SU-DHL-6 (cell line): Measurements from ENCODE around the gene GLI3.

Experiments used
- H2AFZ ChIP-seq: fragments of 200-600 bp; sonication (generic); 2 replicates; pipeline ENCODE4 v1.6.1; 2014; ENCODE audit warnings: low read depth, mild to moderate bottlenecking, moderate library complexity, mixed read lengths, antibody characterized with exemption, low read length; ENCODE audit not compliant: severe bottlenecking
- H3F3A ChIP-seq: fragments of 200-600 bp; shearing (Covaris generic); 2 replicates; pipeline ENCODE4 v1.6.0; 2016; ENCODE audit warnings: antibody characterized with exemption, mild to moderate bottlenecking; ENCODE audit not compliant: insufficient read depth
- H3K27ac ChIP-seq: fragments of 200-600 bp; sonication (generic); 2 replicates; pipeline ENCODE4 v1.5.1; 2016; ENCODE audit warnings: low read depth, mild to moderate bottlenecking, low read length, moderate library complexity, mixed read lengths
- H3K27me3 ChIP-seq: fragments of 200-600 bp; sonication (generic), shearing (Covaris generic); 2 replicates; pipeline ENCODE4 v1.6.0; 2014; ENCODE audit warnings: mild to moderate bottlenecking, low read length
- H3K36me3 ChIP-seq: fragments of 200-600 bp; sonication (generic); 2 replicates; pipeline ENCODE4 v1.6.1; 2014; ENCODE audit warnings: mild to moderate bottlenecking, low read length, mixed read lengths
- H3K4me2 ChIP-seq: fragments of 300-600, 200-600 bp; shearing (Covaris generic), sonication (generic); 2 replicates; pipeline ENCODE4 v1.6.0; 2014; ENCODE audit warnings: low read length, low read depth, mild to moderate bottlenecking; ENCODE audit not compliant: poor library complexity, severe bottlenecking
- H3K4me3 ChIP-seq: fragments of 200-600 bp; sonication (generic); 2 replicates; pipeline ENCODE4 v1.5.1; 2014; ENCODE audit warnings: antibody characterized with exemption, low read length, mild to moderate bottlenecking, mixed read lengths; ENCODE audit not compliant: insufficient read depth, poor library complexity, severe bottlenecking
- H3K79me2 ChIP-seq: fragments of 200-600 bp; sonication (generic); 2 replicates; pipeline ENCODE4 v1.6.1; 2014; ENCODE audit warnings: mild to moderate bottlenecking, low read length, moderate library complexity; ENCODE audit not compliant: insufficient read depth
- H3K9ac ChIP-seq: fragments of 200-600 bp; sonication (generic); 2 replicates; pipeline ENCODE4 v1.7.0; 2014; ENCODE audit warnings: mild to moderate bottlenecking, low read length
- H3K9me2 ChIP-seq: fragments of 200-600 bp; sonication (generic); replicated peaks from 2 replicates; pipeline ENCODE4 v1.6.1; 2014; ENCODE audit warnings: low read length; ENCODE audit not compliant: insufficient read depth
- H3K9me3 ChIP-seq: fragments of 200-600 bp; sonication (generic); 2 replicates; pipeline ENCODE4 v1.6.1; 2014; ENCODE audit warnings: low read length, mixed read lengths; ENCODE audit not compliant: insufficient read depth
- H4K20me1 ChIP-seq: fragments of 200-600 bp; sonication (generic); 2 replicates; pipeline ENCODE4 v1.6.1; 2014; ENCODE audit warnings: low read depth, mild to moderate bottlenecking, antibody characterized with exemption, low read length, moderate library complexity, mixed read lengths
- EZH2phosphoT487 ChIP-seq: fragments of 200-600 bp; sonication (generic), shearing (Covaris generic); conservative IDR thresholded peaks from 2 replicates; pipeline ENCODE4 v1.6.1; 2018; ENCODE audit warnings: mild to moderate bottlenecking, antibody characterized with exemption, low read length, moderate library complexity, mixed read lengths
- TF ChIP-seq, protein P1 (sequence below): fragments of 200-600 bp; sonication (generic); IDR thresholded peaks from one replicate; pipeline ENCODE4 v1.5.1; 2017; ENCODE audit warnings: antibody characterized with exemption, mild to moderate bottlenecking, low read length, moderate library complexity; ENCODE audit not compliant: insufficient read depth, poor library complexity, severe bottlenecking

The GLI3 gene

DNA sequence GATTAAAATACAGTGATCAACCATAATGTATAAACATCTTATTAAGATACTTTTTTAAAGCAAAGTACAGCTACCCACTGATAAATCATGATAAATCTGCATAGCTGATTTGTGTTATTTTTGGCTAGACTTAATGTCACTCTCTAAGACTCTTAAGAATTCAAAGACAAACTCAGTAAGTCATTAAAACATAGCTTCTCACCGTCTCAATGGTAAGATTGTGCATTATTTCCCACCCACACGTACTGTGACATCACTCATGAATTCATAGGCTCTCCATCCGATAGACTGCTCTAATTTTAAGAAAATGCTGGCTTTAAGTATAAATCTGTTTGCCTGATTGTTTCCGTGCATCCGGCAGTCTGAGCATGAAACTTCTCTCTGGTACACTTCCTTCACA is 266.1 kb downstream of the GLI3 start:
- Histone ChIP-seq H2AFZ (no peak overlapping the region), H3K9ac (no peak overlapping the region), H3K9me2 (no peaks in the 10 kb centered on the region), H3K79me2 (no peaks in the 10 kb centered on the region), H3K4me3 (no peak overlapping the region), H4K20me1 (no peaks in the 10 kb centered on the region), H3K4me2 (no peak overlapping the region), H3K27ac (no peak overlapping the region), H3K9me3 (no peaks in the 10 kb centered on the region), H3K36me3 (no peaks in the 10 kb centered on the region), H3F3A (no peaks in the 10 kb centered on the region), H3K27me3 (no peaks in the 10 kb centered on the region)
- TF ChIP-seq EZH2phosphoT487: no peak
- TF ChIP-seq, protein P1, sequence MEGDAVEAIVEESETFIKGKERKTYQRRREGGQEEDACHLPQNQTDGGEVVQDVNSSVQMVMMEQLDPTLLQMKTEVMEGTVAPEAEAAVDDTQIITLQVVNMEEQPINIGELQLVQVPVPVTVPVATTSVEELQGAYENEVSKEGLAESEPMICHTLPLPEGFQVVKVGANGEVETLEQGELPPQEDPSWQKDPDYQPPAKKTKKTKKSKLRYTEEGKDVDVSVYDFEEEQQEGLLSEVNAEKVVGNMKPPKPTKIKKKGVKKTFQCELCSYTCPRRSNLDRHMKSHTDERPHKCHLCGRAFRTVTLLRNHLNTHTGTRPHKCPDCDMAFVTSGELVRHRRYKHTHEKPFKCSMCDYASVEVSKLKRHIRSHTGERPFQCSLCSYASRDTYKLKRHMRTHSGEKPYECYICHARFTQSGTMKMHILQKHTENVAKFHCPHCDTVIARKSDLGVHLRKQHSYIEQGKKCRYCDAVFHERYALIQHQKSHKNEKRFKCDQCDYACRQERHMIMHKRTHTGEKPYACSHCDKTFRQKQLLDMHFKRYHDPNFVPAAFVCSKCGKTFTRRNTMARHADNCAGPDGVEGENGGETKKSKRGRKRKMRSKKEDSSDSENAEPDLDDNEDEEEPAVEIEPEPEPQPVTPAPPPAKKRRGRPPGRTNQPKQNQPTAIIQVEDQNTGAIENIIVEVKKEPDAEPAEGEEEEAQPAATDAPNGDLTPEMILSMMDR: no peak

DNA sequence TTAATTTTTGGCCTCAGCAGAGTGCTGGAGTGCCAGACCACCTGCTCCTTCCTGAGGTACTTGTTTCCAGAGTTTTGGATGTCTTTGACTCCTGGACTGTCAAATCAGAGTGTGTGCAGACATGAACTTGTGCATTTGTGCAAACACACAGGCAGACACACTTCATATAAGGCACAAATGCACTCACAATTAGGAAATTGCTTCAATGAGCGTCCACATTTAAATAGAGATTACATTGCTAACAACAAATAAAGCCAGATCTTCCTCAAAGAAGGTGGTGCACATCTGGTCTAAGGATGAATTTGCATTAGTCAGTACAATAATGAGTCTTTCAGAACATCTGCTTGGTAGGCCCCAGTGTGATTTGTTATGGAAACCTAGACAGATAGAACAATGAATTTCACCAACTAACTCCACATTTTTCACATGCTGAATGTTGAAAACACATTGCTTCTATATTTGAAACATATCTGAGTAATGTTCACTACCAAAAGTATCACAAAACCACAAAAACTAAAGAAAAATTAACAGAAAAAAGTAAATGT is 267.4 kb downstream of the GLI3 start:
- Histone ChIP-seq H3K27me3 (no peaks in the 10 kb centered on the region), H3F3A (no peaks in the 10 kb centered on the region), H3K4me3 (no peak overlapping the region), H3K4me2 (no peak overlapping the region), H4K20me1 (no peaks in the 10 kb centered on the region), H3K9me3 (no peaks in the 10 kb centered on the region), H3K9ac (no peak overlapping the region), H3K79me2 (no peaks in the 10 kb centered on the region), H2AFZ (no peak overlapping the region), H3K36me3 (no peaks in the 10 kb centered on the region), H3K9me2 (no peaks in the 10 kb centered on the region), H3K27ac (no peak overlapping the region)
- TF ChIP-seq EZH2phosphoT487: no peak
- TF ChIP-seq, protein P1: no peak

DNA sequence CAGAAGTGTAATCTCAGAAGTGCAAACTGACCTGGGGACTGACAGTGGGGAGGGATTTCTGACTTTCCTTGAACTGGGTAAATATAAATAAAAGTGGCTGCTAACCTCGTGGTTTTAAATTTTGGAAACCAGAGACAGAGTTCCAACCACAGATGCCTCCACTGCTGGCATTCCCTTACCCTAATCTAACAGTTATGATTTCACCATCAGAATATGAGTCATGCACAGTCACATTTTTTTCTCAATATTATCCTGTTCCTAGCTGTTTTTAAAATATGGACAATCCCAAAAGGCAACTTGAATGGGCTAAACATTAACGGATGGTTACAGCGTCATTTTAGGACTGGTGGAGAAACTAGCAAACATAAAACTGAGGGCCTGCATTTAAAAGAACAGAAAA is 269.9 kb downstream of the GLI3 start:
- Histone ChIP-seq H3K9ac (no peak overlapping the region), H3K79me2 (no peaks in the 10 kb centered on the region)

More for the DNA sequence above, 269.9 kb downstream of the GLI3 start:
- Histone ChIP-seq H3K27me3 (no peaks in the 10 kb centered on the region), H3K4me2 (no peak overlapping the region), H3K9me2 (no peaks in the 10 kb centered on the region), H3K36me3 (no peaks in the 10 kb centered on the region), H3K4me3 (no peak overlapping the region), H3K9me3 (no peaks in the 10 kb centered on the region), H2AFZ (no peak overlapping the region), H3F3A (no peaks in the 10 kb centered on the region), H4K20me1 (no peaks in the 10 kb centered on the region), H3K27ac (no peak overlapping the region)
- TF ChIP-seq, protein P1: no peak
- TF ChIP-seq EZH2phosphoT487: no peak
